Measurements from ENCODE around the gene RAMP1.

The RAMP1 gene

GRCh38 chr2:237862528-237862895, 3.1 kb downstream of the RAMP1 start:
- Histone ChIP-seq H3K79me2 (ENCODE audit: insufficient read depth, low read length) (no peaks in the 10 kb centered on the region), H3K4me3 (ENCODE audit: low read length, poor library complexity, severe bottlenecking) (no peak overlapping the region), H3K9me2 (replicated peaks; ENCODE audit: low read depth, low read length) (no peaks in the 10 kb centered on the region), H3K9ac (ENCODE audit: low read depth, low read length, poor library complexity, severe bottlenecking) (no peak overlapping the region), H3K27me3 (ENCODE audit: insufficient read depth, low read length, poor library complexity, severe bottlenecking) (no peaks in the 10 kb centered on the region), H3K4me2 (ENCODE audit: low read depth, low read length, poor library complexity, severe bottlenecking) (no peak overlapping the region), H3K9me3 (ENCODE audit: insufficient read depth, low read depth, low read length) (no peaks in the 10 kb centered on the region), H2AFZ (ENCODE audit: low read length) (no peak overlapping the region), H3F3A (ENCODE audit: low read depth) (no peaks in the 10 kb centered on the region), H3K36me3 (ENCODE audit: insufficient read depth, low read length) (no peaks in the 10 kb centered on the region), H4K20me1 (ENCODE audit: insufficient read depth, low read length, poor library complexity, severe bottlenecking) (no peaks in the 10 kb centered on the region), H3K4me1 (ENCODE audit: insufficient read depth, low read length, poor library complexity, severe bottlenecking) (peaks cover 2% of the 10 kb centered on the region)
- no peak for TF ChIP-seq EZH2phosphoT487 (IDR thresholded peaks at IDR 0.05; ENCODE audit: borderline replicate concordance)
- TF ChIP-seq, protein P1, sequence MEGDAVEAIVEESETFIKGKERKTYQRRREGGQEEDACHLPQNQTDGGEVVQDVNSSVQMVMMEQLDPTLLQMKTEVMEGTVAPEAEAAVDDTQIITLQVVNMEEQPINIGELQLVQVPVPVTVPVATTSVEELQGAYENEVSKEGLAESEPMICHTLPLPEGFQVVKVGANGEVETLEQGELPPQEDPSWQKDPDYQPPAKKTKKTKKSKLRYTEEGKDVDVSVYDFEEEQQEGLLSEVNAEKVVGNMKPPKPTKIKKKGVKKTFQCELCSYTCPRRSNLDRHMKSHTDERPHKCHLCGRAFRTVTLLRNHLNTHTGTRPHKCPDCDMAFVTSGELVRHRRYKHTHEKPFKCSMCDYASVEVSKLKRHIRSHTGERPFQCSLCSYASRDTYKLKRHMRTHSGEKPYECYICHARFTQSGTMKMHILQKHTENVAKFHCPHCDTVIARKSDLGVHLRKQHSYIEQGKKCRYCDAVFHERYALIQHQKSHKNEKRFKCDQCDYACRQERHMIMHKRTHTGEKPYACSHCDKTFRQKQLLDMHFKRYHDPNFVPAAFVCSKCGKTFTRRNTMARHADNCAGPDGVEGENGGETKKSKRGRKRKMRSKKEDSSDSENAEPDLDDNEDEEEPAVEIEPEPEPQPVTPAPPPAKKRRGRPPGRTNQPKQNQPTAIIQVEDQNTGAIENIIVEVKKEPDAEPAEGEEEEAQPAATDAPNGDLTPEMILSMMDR (conservative IDR thresholded peaks at IDR 0.05; ENCODE audit: low read length), result no peak

DNA sequence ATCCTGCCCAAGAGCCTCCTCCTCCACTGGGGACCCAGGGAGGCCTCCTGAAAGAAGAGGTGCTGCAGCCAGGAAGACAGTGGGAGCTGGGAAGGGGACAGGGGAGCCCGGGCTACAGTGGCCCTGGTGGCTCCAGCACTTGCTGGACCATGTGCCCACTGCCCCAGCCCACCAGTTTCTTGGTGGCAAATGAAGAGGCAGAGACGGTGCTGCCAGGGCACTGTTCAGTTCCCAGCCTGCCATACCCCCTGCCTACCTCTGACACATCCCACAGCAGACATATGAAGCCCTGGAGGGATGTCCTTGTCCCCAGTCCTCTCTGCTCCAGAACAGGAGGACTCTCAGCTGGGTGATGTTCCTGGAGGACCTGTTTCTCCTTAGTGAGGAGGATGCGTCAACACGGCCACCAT, 3.7 kb downstream of the RAMP1 start:
- Histone ChIP-seq H3K36me3 (ENCODE audit: insufficient read depth, low read length) (no peaks in the 10 kb centered on the region), H3K4me1 (ENCODE audit: insufficient read depth, low read length, poor library complexity, severe bottlenecking) (peaks cover 2% of the 10 kb centered on the region), H4K20me1 (ENCODE audit: insufficient read depth, low read length, poor library complexity, severe bottlenecking) (no peaks in the 10 kb centered on the region), H3F3A (ENCODE audit: low read depth) (no peaks in the 10 kb centered on the region), H3K4me3 (ENCODE audit: low read length, poor library complexity, severe bottlenecking) (no peak overlapping the region), H3K79me2 (ENCODE audit: insufficient read depth, low read length) (no peaks in the 10 kb centered on the region), H3K4me2 (ENCODE audit: low read depth, low read length, poor library complexity, severe bottlenecking) (no peak overlapping the region), H2AFZ (ENCODE audit: low read length) (no peak overlapping the region), H3K9me3 (ENCODE audit: insufficient read depth, low read depth, low read length) (no peaks in the 10 kb centered on the region), H3K9me2 (replicated peaks; ENCODE audit: low read depth, low read length) (no peaks in the 10 kb centered on the region), H3K27me3 (ENCODE audit: insufficient read depth, low read length, poor library complexity, severe bottlenecking) (no peaks in the 10 kb centered on the region), H3K9ac (ENCODE audit: low read depth, low read length, poor library complexity, severe bottlenecking) (no peak overlapping the region)
- no peak for TF ChIP-seq EZH2phosphoT487 (IDR thresholded peaks at IDR 0.05; ENCODE audit: borderline replicate concordance)
- TF ChIP-seq, protein P1 (conservative IDR thresholded peaks at IDR 0.05; ENCODE audit: low read length), result no peak

GRCh38 chr2:237863689-237864443, 4.4 kb downstream of the RAMP1 start:
- Histone ChIP-seq H4K20me1 (ENCODE audit: insufficient read depth, low read length, poor library complexity, severe bottlenecking) (no peaks in the 10 kb centered on the region), H3K9me3 (ENCODE audit: insufficient read depth, low read depth, low read length) (no peaks in the 10 kb centered on the region), H3K36me3 (ENCODE audit: insufficient read depth, low read length) (no peaks in the 10 kb centered on the region), H3K9me2 (replicated peaks; ENCODE audit: low read depth, low read length) (no peaks in the 10 kb centered on the region), H2AFZ (ENCODE audit: low read length) (no peak overlapping the region), H3K27me3 (ENCODE audit: insufficient read depth, low read length, poor library complexity, severe bottlenecking) (no peaks in the 10 kb centered on the region), H3K4me3 (ENCODE audit: low read length, poor library complexity, severe bottlenecking) (no peak overlapping the region), H3K9ac (ENCODE audit: low read depth, low read length, poor library complexity, severe bottlenecking) (no peak overlapping the region), H3F3A (ENCODE audit: low read depth) (no peaks in the 10 kb centered on the region), H3K4me2 (ENCODE audit: low read depth, low read length, poor library complexity, severe bottlenecking) (no peak overlapping the region), H3K79me2 (ENCODE audit: insufficient read depth, low read length) (no peaks in the 10 kb centered on the region), H3K4me1 (ENCODE audit: insufficient read depth, low read length, poor library complexity, severe bottlenecking) (peaks cover 6% of the 10 kb centered on the region)
- TF ChIP-seq, protein P1 (conservative IDR thresholded peaks at IDR 0.05; ENCODE audit: low read length), result no peak
- TF ChIP-seq EZH2phosphoT487 (IDR thresholded peaks at IDR 0.05; ENCODE audit: borderline replicate concordance), result no peak
